HG02759 (cell line): Measurements from ENCODE around the gene CALD1.

ENCODE experiments used
- ATAC-seq: cut with Tn5 transposase; IDR thresholded peaks from one replicate; pipeline ENCODE4 v1.9.1; 2021; ENCODE audit warnings: mild to moderate bottlenecking, moderate library complexity; ENCODE audit not compliant: unreplicated experiment

CALD1 gene

DNA sequence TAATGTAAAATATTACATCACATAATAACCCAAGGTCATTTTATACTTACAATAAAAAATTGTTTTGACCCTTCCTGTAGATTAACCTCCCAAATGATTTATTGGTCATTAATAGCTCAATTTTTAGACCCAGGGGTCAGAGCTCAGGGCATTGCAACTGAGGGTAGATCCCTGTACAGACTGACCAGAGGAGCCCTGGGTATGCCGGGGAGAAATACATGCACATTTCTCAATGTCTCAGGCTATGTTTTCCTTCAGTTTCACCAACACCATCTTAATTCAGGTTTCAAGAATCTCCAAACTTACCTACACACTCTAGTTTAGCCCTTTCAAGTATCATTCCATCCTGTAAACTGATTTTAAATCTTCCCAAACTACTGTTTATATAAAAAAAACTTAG lies 46.2 kb downstream of the CALD1 start:
- ATAC-seq = no peak

DNA sequence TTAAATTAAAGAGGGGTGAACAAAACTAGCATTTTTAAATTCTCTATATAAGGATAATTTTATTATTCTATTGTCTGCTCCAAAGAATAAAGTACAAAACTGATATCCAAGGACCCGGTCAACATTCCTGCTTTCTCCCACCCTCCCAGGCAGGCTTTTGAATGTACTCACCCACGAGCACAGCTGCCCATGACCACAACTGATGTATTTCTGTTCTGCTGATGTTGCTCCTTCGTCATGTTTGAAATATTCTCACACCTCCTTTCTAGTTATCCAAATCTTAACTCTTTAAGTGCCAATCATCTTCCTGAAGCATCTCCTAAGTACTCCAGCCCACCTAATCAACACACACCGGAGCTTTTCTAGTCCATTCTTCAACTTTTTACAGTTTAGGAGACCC lies 46.7 kb downstream of the CALD1 start:
- ATAC-seq = no peak

DNA sequence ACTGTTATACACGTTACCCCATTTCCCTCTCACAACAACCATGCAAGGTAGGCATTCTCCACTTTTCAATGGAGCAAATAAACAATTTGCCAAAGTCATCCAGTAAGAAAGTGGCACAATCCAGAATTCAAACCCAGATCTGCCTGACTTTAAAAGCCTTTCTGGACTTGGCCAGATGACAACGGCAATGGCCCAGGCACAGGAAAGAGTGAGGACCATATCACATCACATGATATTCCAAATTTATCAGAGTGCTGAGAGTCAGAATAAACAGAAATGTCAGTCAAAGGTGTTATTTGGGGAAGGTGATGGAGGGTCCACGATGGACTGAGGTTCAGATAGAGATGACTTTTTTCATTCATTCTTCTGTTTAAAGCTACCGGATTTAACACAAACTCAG lies 48.0 kb downstream of the CALD1 start:
- no peak for ATAC-seq

DNA sequence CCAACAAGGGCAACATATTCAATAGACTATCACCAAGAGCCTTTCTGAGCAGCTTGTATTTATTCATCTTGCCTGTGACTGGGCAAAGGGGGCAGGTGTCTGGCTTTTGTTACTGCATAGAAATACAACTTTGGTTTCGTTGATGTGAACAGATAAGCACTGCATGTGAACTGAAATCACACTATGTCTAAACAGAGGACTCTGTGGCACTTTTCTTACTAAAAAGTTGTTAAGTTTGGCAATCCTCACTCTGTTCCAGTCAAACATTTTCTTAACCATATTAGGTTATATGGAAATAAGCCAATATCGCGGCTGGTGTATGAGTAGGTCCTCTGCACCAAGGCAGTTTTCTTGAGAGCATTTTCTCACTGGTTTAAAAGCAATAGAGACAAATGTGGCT lies 48.5 kb downstream of the CALD1 start:
- ATAC-seq = no peak

DNA sequence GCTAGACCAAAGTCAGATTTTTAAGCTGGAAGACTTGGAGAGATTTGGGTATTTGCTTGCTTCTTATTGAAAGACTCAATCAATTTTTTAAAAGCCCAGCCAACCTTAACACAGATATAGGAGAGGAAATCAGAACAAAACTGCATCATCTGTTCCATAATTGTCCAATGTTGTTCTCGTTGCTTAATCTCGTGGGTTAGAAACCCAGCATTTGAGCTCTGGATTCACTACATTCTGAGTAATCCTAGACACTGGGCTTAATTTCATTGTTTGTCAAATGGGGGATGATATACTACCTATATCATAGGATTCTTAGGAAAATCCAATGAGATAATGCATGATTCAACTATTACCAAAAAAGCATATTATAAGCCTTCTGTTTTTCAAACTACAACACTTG lies 48.9 kb downstream of the CALD1 start:
- ATAC-seq = no peak

DNA sequence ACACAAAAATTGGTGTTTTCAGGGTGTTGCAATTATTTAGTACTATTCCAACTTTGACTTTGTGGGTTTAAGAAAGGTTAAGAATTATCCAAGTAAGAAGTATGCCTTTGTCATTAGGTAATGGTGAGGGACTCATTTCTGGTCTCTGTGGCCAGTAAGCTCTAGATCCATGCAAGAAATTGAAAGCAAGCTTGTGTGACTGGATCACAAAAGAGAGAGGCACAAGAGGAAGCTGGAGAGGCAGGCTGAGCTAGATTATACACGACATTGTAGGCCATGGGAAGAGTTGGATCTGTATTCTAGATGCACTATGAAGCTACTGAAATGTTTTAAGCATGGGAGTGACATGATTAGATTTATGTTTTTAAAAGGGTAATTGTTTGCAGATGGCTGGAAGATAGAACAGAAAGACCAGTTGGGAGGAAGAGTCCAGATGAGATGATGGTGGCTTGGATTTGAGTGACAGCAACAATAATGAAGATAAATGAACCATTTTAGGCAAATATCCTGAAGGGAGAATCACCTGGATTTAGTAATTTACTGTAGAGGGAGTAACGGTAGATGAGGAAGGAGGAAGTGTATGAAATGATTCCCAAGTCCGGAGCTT lies 50.0 kb downstream of the CALD1 start:
- no peak for ATAC-seq

DNA sequence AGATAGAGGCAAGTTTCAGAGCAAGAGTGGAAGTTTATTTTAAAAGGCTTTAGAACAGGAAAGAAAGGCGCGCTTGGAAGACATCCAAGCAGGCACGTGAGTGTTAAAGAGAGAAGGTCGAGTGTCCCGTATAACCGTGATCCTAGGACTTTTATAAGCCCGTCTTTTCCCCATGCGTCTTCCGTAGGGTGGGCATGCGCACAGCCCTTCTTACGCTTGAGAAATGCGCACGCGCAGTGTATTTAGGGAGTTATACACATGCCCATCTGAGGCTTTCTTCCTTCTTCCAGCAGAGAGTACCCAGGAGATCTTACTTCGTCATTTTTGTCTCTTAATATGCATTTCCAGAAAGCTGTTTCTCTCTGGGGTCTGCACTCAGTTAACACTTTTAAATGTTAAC lies 52.4 kb downstream of the CALD1 start:
- no peak for ATAC-seq

DNA sequence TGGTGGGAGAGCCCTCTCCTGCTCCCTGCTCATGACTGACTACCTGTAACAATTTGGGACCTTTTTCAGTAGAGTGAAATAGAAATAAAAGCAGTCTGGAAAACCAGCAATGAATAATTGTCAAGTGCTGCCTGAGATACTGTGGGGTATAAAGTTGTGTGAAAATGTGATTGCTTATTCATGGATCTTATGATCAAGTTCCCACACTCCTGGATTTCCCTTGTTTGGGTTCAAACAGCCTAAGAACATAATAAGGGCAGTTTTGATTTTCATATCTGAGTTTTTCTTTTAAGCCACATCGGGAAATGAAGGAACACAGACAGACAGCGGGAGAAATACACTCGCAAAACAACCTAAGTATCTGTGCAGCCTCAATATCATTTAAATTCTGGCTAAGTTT lies 52.9 kb downstream of the CALD1 start:
- no peak for ATAC-seq

DNA sequence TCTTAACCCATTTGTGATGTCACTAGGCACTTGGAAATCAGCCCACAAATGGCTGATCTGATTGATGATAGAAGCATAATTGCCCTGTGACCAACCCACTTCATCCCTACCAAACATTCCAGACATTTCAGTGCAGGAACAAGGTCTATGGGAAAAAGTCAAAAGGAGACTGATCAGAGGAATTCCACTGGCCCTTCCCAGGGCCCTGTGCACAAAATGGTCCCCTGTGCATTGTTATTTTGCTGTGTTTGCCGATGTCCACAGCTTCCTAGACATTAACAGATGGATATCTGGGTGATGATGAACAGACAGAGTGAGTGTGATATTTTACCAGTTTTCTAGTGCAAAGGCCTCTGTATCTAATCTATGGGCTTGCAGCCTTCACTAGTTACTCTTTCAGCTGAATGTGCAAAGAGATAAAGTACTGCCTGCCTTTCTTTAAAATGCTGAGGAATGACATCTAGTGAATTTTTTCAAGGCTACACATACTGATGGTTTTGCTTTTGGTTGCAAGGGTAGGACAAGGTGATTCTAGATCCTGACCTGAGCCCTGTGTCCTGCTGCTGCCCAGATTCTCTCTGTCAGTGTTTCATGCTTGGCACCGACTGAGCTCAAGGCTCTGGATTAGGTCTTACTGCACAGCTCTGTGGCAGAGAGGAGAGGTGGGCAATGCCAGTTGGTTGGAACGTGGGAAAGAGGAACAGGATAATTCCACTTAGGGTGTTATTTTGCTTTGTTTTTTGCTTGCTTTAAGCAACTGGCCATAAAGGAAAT lies 55.4 kb downstream of the CALD1 start:
- ATAC-seq = no peak

DNA sequence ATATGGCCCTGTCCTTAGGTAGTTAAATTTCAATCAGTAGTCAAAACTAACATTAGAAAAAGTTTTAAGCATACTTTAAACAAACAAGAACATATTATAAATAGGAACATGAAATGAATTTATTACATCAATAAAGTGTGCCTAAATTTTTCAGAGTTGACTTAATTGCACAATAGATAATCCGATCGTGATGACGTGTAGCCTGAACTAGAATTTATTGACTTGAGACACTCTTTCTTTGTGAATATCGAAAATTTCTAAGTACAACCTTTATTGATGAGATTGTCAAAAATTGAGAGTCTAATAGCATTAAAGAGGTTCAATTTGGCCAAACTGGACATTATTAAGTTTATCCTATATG lies 56.0 kb downstream of the CALD1 start:
- no peak for ATAC-seq

DNA sequence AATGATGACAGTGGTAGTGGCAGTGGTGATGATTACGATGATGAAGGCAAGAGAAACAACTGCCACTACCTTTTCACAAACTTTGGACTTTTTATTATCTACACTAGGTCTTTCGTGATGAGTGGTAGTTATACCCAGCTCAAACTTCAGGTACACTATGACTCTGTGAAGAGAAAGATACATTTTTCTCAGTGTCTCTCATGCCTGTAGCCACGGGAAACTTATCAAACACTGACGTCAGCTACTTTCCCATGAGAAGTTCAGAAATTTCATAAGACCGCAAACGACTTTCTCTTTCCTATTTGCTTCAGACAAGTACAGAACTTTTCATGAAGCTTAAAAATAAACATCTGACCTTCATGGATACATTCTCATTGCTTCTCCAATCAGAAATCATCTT lies 57.0 kb downstream of the CALD1 start:
- no peak for ATAC-seq

DNA sequence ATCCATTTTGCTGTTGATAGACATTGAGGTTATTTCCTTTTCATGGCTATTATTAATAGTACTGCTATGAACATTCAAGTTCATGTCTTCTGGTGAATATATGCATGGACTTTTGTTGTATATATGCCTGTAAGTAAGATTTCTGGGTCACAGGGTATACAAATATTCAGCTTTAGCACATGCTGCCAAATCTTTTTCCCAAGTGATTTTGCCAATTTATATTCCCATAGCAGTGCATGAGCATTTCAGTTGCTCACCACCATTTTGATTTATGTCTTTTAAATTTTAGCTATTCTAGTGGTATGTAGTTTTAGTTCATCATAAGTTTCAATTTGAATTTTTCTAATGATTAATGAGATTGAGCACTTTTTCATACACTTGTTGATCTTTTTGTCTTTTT lies 59.9 kb downstream of the CALD1 start:
- ATAC-seq = no peak

DNA sequence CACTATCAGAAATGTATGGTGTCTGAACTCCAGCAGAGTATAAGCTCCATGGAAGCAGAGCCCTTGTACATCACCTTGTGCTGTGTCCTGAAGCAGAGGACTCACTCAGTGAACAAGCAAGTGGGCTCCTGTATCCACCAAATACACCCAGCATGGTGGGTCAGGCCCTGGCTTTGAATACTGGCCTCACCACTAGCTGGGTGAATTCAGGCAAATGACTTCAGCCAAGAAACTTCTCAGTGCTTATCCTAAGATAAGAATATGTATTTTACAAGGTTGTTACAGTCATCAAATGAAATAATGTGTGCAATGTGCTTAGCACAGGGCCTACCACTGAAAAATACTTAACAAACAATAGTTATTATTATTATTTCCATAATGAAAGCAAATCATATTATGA lies 62.6 kb downstream of the CALD1 start:
- no peak for ATAC-seq

DNA sequence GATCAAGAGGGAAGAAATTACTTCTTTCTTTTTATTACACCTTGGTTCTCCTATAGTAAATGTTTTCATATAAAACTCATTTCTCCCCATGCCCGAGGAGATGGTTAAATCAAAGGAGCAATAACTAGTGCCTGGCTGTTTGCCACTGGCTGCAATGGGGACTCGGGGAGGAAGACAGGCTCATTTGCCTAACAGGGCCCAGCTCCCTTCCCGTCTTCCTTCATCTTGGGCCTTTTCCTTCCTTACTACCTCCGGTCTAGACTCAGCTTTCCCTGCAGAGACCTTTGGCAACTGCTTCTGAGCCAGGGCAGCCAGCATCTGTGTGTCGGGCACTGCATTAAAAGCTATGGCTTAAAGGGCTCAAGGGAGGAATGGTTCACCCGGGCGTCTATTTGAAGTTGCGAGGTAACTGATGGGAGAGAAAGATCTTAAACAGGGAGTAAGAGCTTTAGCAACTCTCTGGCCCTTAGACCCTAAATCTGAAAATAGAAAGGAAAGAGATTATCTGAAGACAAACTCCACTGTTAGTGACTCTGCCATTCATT lies 63.5 kb downstream of the CALD1 start:
- ATAC-seq = no peak

DNA sequence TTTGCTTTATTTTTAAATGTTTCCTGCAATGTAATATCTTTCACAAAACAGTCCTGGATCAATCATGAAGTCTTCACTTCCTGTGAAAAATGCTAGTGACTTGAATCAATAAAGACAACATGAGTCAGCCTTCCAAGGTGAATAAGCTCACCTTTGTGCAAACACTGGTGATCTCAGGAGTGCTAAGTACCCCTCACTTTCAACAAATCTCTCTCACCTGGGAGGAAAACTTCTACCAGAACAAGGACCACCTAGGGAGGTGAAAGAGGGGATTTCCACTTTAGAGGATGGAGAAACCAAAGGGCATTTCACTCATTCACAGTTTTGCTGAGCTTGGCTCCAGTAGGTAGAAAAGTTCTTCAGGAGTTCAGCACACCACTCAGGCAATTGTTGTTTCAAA lies 64.8 kb downstream of the CALD1 start:
- no peak for ATAC-seq

DNA sequence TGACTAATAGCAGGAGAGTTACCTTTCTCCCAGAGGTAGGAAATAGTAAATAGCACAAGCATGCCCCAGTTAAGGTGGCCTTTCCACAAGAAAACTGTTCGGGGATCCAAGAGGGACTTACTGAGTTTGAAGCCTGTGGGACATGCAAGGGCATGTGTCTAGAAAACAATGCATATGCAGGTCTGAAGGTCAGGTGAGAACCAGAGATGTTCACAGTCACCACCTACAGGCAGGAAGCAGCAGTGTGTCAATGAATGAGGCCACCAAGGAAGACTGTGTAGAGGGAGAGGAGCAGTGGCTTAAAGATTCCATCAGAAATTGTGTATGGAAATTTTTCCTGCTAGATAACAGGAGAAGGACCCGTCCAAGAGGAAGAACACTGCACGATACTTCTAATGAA lies 66.0 kb downstream of the CALD1 start:
- peak; percentile 60 for ATAC-seq

DNA sequence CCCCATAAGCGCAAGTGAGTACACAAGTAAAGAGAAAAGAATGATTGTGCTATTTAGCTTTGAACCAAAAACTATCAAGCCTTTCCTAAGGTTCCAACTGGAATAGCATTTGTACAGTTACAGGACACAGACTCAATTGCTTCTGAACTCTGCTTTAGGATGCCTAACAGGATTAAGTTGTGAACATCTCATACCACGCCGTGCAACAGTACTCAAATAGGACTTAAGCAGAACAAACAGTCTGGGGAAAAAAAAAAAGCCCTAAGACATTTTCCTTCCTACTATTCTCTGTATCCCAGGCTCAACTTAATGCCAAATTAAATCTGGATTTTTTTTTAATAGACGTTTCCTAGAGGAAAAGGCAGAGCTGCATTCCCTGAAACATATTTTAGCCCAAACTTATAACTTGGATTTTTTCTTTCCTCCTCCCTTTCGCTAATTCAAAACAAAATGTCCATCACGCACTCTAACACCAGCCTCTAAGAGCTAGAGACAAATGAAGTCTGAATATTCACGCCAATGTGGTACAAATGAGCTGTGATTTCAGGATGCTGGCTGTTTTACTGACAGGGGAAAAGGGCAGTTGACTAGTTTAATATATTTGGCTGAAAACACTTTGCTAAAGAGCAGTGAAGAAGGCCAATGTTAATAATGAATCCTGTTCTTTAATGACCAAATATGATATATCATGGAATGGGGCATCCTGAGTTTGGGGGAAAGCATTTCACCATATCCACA lies 68.6 kb downstream of the CALD1 start:
- ATAC-seq = no peak

DNA sequence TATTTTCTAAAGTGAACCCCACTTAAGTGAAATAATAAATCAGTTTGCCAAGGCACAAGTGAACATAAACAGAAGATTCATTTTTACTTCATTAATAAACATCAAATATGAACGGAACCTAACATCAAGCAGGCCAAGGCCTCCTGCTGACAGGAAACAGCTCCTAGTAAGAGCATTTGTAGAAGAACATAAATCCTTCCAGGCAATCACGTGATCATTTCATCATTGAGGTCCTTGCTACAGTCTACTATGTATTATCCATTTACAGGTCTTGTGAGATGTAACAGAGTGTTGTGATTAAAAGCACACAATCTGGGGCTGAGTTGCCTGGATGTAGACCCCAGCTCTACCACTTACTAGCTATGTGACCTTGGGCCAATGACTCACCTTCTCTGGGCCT lies 70.6 kb downstream of the CALD1 start:
- ATAC-seq = no peak

DNA sequence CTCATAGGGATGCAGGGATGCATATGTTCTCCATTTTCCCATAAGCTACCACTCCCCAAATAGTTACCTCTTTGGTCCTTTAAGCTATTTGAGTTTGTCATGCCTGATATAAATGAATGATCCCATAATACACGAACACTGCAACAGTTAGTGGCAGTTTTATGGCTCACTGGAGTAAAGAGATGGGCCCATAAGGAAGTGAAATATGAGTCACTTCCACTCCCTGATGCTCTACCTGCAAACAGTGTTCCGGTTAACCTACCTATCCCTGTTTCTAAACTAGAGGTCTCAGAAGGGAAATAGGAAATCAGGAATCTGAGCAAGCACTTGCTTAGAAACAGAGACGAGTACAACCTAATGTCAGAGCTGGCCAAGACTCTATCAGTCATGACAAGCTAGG lies 71.7 kb downstream of the CALD1 start:
- no peak for ATAC-seq

DNA sequence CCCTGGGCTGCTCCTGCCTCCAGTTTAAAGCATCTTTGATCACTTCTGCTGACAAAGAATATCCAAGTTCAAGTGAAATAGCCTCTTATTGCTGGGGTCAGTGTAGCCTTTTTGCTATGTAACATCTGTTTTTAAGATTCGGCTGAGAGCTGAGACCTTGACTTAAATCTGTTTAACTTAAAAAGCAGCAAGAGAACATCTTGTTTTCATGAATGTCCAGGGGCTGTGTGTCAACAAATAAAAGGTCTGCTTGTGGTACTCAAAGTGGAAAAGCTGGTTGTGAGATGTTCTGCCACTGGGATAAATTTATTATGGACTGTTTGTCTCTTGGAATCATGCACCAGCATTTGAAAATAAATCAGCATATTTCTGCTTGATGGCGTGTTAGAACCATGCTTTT lies 73.2 kb downstream of the CALD1 start:
- no peak for ATAC-seq

DNA sequence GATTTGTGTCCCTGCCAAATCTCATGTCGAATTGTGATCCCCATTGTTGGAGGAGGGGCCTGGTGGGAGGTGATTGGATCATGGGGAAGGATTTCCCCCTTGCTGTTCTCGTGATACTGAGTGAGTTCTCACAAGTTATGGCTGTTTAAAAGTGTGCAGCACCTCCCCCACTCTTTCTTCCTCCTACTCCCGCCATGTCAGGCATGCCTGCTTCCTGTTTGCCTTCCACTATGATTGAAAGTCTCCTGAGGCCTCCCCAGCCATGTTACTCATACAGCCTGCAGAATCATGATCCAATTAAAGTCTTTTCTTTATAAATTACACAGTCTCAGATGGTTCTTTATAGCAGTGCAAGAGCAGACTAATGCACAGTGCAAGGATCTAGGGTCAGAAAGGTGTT lies 75.4 kb downstream of the CALD1 start:
- no peak for ATAC-seq

DNA sequence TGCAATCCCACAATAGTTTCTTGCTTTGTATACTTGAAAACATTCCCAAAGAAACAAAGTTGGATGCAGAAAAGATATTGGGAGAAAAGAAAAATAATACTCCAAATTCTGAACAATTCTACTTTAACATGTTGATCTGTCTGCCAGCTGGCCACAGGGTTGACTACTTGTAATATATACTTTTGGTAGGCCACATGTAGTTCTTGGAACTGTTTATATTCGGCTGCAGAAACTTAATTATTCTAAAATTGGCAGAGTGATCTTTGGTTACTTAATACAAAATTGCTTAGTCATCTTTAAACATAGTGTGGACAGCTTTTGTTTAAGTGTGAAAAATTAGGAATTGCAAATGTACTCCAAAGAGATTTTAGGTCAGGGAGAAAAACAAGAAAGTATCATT lies 76.0 kb downstream of the CALD1 start:
- ATAC-seq = no peak
